ENCODE data around the gene NTSR1. TPM values are rescaled to one million over a fixed set of nuclear protein-coding genes. Genes with fewer than 3 reads are reported as not detected.

NTSR1 gene
- total and polyA plus RNA-seq, 4 donors = 0.03 to 0.33 (median 0.08) TPM; not detected in 1

DNA sequence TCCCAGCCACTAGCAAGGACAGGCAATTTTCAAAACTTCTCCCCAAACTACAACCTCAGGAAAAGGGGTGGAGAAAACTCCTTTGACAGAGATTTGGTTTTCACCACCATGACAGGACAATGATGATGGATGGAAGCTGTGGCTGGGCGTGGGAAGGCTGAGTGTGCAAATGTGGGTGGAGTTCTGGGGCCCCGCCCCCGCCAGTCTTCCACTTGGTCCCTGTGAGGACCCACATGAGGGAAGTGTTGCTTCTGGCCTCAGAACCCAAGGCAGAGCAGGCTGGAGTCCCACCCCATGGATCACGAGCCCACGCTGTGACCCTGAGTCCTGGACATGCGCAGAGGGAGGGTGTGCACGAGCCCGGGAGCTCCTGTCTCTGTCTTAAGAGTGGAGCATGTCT lies 66.1 kb downstream of the NTSR1 start:
- no peak for DNase-seq (ENCODE audit: low spot score)
- Histone ChIP-seq H3K4me3 (ENCODE audit: low read depth in 1 of 3, low read length in 3 of 3) (no peak overlapping the region), H3K27me3 (ENCODE audit: control insufficient read depth in 4 of 4, insufficient read depth in 4 of 4, low read length in 3 of 4) (no peaks in the 10 kb centered on the region), H3K9ac (ENCODE audit: low read depth in 1 of 2, low read length in 2 of 2) (no peak overlapping the region), H3K36me3 (ENCODE audit: control insufficient read depth in 4 of 4, insufficient read depth in 3 of 4, low read depth in 1 of 4, low read length in 3 of 4) (no peaks in the 10 kb centered on the region), H3K4me1 (ENCODE audit: control insufficient read depth in 4 of 4, insufficient read depth in 4 of 4, low read length in 3 of 4) (peaks cover 29 to 61% (median 40%) of the 10 kb centered on the region in 4 donors), H3K9me3 (ENCODE audit: control insufficient read depth in 4 of 4, low read length in 3 of 4) (no peaks in the 10 kb centered on the region), H3K27ac (ENCODE audit: low read depth in 1 of 2, low read length in 2 of 2) (no peak overlapping the region)
- 91% methylated on average over 8 of the region's 8 CpGs for WGBS
- no peak for TF ChIP-seq ATF3 (IDR thresholded peaks at IDR 0.05)
- no peak for TF ChIP-seq SP1 (IDR thresholded peaks at IDR 0.05)
- no peak for TF ChIP-seq HNF4G (IDR thresholded peaks at IDR 0.05)
- TF ChIP-seq, protein P1, sequence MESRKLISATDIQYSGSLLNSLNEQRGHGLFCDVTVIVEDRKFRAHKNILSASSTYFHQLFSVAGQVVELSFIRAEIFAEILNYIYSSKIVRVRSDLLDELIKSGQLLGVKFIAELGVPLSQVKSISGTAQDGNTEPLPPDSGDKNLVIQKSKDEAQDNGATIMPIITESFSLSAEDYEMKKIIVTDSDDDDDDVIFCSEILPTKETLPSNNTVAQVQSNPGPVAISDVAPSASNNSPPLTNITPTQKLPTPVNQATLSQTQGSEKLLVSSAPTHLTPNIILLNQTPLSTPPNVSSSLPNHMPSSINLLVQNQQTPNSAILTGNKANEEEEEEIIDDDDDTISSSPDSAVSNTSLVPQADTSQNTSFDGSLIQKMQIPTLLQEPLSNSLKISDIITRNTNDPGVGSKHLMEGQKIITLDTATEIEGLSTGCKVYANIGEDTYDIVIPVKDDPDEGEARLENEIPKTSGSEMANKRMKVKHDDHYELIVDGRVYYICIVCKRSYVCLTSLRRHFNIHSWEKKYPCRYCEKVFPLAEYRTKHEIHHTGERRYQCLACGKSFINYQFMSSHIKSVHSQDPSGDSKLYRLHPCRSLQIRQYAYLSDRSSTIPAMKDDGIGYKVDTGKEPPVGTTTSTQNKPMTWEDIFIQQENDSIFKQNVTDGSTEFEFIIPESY (IDR thresholded peaks at IDR 0.05) = no peak

GRCh38 chr20:62775206-62775605 lies 66.6 kb downstream of the NTSR1 start:
- H3K4me3 ChIP-seq (ENCODE audit: low read depth in 1 of 3, low read length in 3 of 3) = no peak overlapping the region
- H3K4me1 ChIP-seq (ENCODE audit: control insufficient read depth in 4 of 4, insufficient read depth in 4 of 4, low read length in 3 of 4) = peaks cover 26 to 56% (median 38%) of the 10 kb centered on the region in 4 donors
- TF ChIP-seq, protein P2, sequence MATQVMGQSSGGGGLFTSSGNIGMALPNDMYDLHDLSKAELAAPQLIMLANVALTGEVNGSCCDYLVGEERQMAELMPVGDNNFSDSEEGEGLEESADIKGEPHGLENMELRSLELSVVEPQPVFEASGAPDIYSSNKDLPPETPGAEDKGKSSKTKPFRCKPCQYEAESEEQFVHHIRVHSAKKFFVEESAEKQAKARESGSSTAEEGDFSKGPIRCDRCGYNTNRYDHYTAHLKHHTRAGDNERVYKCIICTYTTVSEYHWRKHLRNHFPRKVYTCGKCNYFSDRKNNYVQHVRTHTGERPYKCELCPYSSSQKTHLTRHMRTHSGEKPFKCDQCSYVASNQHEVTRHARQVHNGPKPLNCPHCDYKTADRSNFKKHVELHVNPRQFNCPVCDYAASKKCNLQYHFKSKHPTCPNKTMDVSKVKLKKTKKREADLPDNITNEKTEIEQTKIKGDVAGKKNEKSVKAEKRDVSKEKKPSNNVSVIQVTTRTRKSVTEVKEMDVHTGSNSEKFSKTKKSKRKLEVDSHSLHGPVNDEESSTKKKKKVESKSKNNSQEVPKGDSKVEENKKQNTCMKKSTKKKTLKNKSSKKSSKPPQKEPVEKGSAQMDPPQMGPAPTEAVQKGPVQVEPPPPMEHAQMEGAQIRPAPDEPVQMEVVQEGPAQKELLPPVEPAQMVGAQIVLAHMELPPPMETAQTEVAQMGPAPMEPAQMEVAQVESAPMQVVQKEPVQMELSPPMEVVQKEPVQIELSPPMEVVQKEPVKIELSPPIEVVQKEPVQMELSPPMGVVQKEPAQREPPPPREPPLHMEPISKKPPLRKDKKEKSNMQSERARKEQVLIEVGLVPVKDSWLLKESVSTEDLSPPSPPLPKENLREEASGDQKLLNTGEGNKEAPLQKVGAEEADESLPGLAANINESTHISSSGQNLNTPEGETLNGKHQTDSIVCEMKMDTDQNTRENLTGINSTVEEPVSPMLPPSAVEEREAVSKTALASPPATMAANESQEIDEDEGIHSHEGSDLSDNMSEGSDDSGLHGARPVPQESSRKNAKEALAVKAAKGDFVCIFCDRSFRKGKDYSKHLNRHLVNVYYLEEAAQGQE (IDR thresholded peaks at IDR 0.05) = no peak
- TF ChIP-seq GABPA (IDR thresholded peaks at IDR 0.05 in 1 of 2, conservative IDR thresholded peaks at IDR 0.05 in 1 of 2) (no peak), JUND (IDR thresholded peaks at IDR 0.05) (no peak), NR2F2 (IDR thresholded peaks at IDR 0.05) (no peak), TAF1 (conservative IDR thresholded peaks at IDR 0.05) (no peak), HNF4G (IDR thresholded peaks at IDR 0.05) (no peak), RAD21 (IDR thresholded peaks at IDR 0.05) (no peak), RXRA (IDR thresholded peaks at IDR 0.05) (no peak), FOXA1 (IDR thresholded peaks at IDR 0.05) (no peak), SP1 (IDR thresholded peaks at IDR 0.05) (no peak), EGR1 (IDR thresholded peaks at IDR 0.05; ENCODE audit: low read depth in 2 of 2) (no peak), YY1 (IDR thresholded peaks at IDR 0.05) (no peak), HNF4A (conservative IDR thresholded peaks at IDR 0.05) (no peak), ATF3 (IDR thresholded peaks at IDR 0.05) (no peak), FOXA2 (IDR thresholded peaks at IDR 0.05) (no peak)
- TF ChIP-seq, protein P1 (IDR thresholded peaks at IDR 0.05) = no peak
- TF ChIP-seq, protein P3, sequence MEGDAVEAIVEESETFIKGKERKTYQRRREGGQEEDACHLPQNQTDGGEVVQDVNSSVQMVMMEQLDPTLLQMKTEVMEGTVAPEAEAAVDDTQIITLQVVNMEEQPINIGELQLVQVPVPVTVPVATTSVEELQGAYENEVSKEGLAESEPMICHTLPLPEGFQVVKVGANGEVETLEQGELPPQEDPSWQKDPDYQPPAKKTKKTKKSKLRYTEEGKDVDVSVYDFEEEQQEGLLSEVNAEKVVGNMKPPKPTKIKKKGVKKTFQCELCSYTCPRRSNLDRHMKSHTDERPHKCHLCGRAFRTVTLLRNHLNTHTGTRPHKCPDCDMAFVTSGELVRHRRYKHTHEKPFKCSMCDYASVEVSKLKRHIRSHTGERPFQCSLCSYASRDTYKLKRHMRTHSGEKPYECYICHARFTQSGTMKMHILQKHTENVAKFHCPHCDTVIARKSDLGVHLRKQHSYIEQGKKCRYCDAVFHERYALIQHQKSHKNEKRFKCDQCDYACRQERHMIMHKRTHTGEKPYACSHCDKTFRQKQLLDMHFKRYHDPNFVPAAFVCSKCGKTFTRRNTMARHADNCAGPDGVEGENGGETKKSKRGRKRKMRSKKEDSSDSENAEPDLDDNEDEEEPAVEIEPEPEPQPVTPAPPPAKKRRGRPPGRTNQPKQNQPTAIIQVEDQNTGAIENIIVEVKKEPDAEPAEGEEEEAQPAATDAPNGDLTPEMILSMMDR (IDR thresholded peaks at IDR 0.05; ENCODE audit: low read depth, low read length, missing input control) = no peak
- TF ChIP-seq, protein P4, sequence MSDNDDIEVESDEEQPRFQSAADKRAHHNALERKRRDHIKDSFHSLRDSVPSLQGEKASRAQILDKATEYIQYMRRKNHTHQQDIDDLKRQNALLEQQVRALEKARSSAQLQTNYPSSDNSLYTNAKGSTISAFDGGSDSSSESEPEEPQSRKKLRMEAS (IDR thresholded peaks at IDR 0.05) = no peak
- H3K9ac ChIP-seq (ENCODE audit: low read depth in 1 of 2, low read length in 2 of 2) = no peak overlapping the region
- H3K36me3 ChIP-seq (ENCODE audit: control insufficient read depth in 4 of 4, insufficient read depth in 3 of 4, low read depth in 1 of 4, low read length in 3 of 4) = no peaks in the 10 kb centered on the region
- no peaks in the 10 kb centered on the region for H3K9me3 ChIP-seq (ENCODE audit: control insufficient read depth in 4 of 4, low read length in 3 of 4)
- no peaks in the 10 kb centered on the region for H3K27me3 ChIP-seq (ENCODE audit: control insufficient read depth in 4 of 4, insufficient read depth in 4 of 4, low read length in 3 of 4)
- WGBS = 97% methylated on average over 9 of the region's 9 CpGs
- H3K27ac ChIP-seq (ENCODE audit: low read depth in 1 of 2, low read length in 2 of 2) = no peak overlapping the region
- DNase-seq (ENCODE audit: low spot score) = no peak
